GM06990 (cell line): ENCODE data around the gene VRK2.
A peak's percentile ranks its signal among the peaks of the same experiment; 100 is the strongest.

Source experiments
- DNase-seq: peaks from one replicate; pipeline ENCODE4 v3.0.0-alpha.2; 2011; ENCODE audit not compliant: insufficient read length; ENCODE audit errors: extremely low read depth
- H3K27me3 ChIP-seq: replicated peaks from 2 replicates; pipeline ENCODE4 v1.6.0; 2011; ENCODE audit warnings: low read length; ENCODE audit not compliant: control insufficient read depth, insufficient read depth
- H3K36me3 ChIP-seq: 2 replicates; pipeline ENCODE4 v1.5.1; 2011; ENCODE audit warnings: low read length; ENCODE audit not compliant: control insufficient read depth, insufficient read depth
- H3K4me3 ChIP-seq: replicated peaks from 2 replicates; pipeline ENCODE4 v1.5.1; 2011; ENCODE audit warnings: low read depth, mild to moderate bottlenecking, control low read depth, low read length
- CTCF ChIP-seq: IDR thresholded peaks from 2 replicates; pipeline ENCODE4 v1.5.1; 2011; ENCODE audit warnings: low read length, control low read depth, mild to moderate bottlenecking, inconsistent platforms; ENCODE audit not compliant: insufficient read depth, poor library complexity, severe bottlenecking

The VRK2 gene

GRCh38 chr2:58046585-58047372, at the start of gene VRK2:
Gene VRK2, plus strand, starts transcription at chr2:58046806. Its CDS starts 2,026 bp downstream, at chr2:58048832.
- Histone ChIP-seq H3K36me3 (no peaks in the 10 kb centered on the region; the same call in 1 of the 2 replicates), H3K4me3 (peak within 1 kb of the TSS; percentile 80), H3K27me3 (no peaks in the 10 kb centered on the region)
- peak; percentile 1 for TF ChIP-seq CTCF
- DNase-seq, result peak; percentile 98

- H3K27me3 ChIP-seq, result no peaks in the 10 kb centered on the region
Observed at GRCh38 chr2:58006256-58006951, 40.2 kb upstream of the VRK2 start.

GRCh38 chr2:58006952-58007284, 39.7 kb upstream of the VRK2 start:
- no peak overlapping the region for H3K4me3 ChIP-seq

More at GRCh38 chr2:58006256-58006951, 40.2 kb upstream of the VRK2 start:
- TF ChIP-seq CTCF, result no peak
- DNase-seq, result no peak
- no peak overlapping the region for H3K4me3 ChIP-seq
- H3K36me3 ChIP-seq, result no peaks in the 10 kb centered on the region

GRCh38 chr2:58010599-58010998, 36.0 kb upstream of the VRK2 start:
- Histone ChIP-seq H3K27me3 (no peaks in the 10 kb centered on the region), H3K4me3 (no peak overlapping the region), H3K36me3 (no peaks in the 10 kb centered on the region)
- TF ChIP-seq CTCF, result no peak
- no peak for DNase-seq

More at GRCh38 chr2:58006952-58007284, 39.7 kb upstream of the VRK2 start:
- Histone ChIP-seq H3K36me3 (no peaks in the 10 kb centered on the region), H3K27me3 (no peaks in the 10 kb centered on the region)
- DNase-seq, result no peak
- no peak for TF ChIP-seq CTCF

- DNase-seq, result peak; percentile 40
- no peaks in the 10 kb centered on the region for H3K27me3 ChIP-seq
- TF ChIP-seq CTCF, result no peak
- H3K4me3 ChIP-seq, result no peak overlapping the region
- H3K36me3 ChIP-seq, result no peaks in the 10 kb centered on the region
Observed at GRCh38 chr2:58019229-58019628, 27.4 kb upstream of the VRK2 start.
